Measurements from ENCODE around the gene CTCFL.

CTCFL gene, protein sequence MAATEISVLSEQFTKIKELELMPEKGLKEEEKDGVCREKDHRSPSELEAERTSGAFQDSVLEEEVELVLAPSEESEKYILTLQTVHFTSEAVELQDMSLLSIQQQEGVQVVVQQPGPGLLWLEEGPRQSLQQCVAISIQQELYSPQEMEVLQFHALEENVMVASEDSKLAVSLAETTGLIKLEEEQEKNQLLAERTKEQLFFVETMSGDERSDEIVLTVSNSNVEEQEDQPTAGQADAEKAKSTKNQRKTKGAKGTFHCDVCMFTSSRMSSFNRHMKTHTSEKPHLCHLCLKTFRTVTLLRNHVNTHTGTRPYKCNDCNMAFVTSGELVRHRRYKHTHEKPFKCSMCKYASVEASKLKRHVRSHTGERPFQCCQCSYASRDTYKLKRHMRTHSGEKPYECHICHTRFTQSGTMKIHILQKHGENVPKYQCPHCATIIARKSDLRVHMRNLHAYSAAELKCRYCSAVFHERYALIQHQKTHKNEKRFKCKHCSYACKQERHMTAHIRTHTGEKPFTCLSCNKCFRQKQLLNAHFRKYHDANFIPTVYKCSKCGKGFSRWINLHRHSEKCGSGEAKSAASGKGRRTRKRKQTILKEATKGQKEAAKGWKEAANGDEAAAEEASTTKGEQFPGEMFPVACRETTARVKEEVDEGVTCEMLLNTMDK

DNA sequence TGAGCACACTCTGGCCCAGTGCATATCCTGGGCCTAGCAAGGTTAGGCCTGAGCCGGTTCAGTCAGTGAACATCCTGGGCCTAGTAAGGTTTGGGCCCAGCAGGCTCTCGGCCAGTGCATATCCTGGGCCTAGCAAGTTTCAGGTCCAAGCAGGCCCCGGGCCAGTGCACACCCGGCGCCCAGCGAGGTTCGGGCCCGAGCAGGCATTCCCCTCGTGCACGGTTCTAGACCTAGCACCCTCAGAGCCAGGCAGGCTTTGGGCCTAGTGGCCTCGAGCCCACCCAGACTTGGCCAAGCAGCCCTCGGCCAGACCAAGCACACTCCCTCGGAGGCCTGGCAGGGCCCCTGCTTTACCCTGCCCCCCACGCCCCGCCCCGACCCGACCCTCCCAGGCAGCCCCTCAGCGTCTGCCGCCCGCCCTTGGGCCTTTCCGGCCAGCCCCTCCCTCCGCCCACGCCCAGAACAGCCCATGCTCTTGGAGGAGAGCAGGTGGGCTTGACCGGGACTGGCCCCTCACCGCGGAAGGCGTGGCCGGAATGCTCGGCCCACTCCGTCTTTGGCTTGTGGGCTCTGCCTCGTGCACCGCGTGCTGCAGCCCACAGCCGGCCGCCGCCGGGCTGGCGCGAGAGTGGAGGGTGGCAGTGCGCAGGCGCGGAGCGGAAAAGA is at the start of gene CTCFL:
TSS of gene CTCFL (minus strand) at position 630 of the 666 bp plus-strand sequence. CDS start 935 bp downstream, outside the sequence.
- DNase-seq = no peak

DNA sequence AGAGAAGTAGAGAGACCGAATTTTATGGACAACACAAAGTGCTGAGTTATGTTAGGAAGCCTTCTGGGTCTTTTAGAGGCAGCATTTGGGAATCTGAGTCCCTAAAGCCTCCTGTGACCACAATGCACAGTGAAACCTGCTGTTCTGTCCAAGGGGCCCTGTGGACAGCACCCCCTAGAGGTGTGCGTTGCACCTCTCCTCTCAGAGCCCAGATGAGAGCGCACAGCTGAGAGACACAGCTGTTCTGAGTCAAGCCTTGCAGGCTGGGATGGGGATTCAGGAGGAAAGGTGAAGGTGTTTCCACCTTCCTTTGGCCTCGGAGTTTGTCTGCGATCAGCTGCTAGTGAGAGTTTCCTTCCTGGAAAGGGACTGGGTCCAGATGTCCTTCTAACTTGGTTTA is 49.0 kb upstream of the CTCFL start:
- DNase-seq = no peak

DNA sequence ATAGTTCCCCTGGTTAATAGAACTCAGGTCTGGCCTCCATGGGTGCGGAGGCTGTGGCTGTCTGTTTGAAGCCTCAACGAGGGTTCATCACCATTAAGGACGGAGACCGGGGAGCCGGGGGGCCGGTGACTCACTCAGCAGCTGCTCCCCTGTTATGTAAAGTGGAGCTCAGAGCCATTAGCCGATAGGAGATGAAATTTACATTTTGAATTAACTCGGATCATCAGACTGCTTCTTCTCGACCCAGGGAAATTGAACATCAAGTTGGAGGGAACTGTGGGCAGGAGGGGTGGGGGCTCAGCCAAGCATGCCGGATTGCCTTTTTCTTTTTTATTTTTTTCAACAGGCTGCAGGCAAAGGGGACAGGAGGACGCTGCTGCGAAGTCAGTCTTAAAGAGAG is 48.3 kb upstream of the CTCFL start:
- no peak for DNase-seq

DNA sequence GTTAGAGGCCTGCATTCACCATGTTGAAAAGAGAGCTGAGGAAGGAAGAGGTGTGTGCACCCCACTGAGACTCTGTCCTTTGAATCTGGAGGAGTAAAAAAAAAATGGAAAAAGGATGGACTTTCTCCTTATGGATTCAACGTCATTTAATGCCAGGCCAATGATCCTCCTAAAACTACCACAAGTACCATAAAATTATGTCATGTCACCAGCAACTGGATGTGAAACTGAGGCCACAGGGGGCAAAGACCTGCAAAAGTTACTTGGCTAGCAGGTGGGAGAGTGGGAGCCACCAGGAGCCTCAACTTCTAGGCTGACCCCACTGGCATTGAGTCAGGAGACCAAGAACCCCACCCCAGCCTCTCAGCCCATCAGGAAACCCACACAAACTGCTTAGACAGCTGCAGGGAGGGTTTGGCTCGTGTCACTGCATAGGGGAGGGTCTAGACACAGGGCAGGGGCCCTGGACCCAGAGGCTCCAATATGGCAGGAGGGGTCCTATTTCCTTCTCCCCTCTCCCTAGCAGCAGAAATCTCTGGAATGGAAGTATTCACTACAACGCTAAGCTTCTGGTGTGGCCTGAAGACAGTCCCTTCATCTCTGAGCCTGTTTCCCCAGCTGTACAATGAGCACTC is 47.0 kb upstream of the CTCFL start:
- no peak for DNase-seq

DNA sequence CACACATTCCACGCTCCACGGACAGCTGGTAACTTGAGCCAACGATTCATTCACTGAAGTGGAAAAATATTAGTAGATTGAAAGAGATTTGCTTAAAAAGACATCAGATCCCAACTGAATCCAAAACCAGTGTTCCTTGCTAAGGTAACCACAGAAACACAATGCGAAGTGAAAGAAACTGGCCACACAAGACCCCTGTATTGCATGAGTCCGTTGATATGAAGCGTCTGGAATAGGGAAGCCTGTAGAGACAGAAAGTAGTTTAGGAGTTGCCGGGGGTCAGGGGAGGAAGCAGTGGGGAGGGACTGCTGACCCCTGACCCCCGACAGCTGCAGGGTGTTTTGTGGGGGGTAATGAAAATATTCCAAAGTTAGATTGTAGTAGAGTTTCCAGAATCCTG is 46.0 kb upstream of the CTCFL start:
- no peak for DNase-seq

DNA sequence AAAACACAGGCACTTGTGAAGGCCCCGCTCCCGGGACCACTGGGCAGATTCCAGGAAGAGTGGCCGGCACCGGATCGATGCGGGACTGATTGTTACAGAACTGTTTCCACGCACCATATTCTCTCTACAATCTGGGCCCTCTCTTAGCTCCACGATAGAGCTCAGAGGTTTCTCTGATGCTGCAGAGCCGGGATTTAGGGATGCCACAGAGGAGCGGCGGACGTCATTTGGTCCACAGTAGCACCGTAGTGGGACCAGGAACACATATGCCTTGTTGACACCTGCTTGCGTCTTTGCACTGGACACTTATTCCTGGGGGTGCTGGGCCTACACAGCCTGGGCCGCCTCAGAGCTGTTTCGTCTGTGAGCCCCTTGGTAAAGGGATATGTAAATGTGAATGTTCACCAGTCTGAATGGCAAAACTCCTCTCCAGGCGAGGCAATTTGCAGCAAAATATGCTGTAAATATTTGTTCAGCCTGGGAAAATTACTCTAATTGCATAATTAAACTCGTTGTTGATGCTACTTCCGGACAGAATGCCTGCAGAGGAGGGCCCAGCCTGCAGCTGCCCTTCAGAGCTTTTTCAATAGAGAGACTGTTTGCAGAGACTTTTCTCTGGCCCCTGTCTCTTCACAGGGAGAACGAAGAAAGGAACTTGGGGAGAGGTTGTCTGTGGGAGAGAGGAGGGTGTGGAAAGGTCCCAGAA is 45.4 kb upstream of the CTCFL start:
- no peak for DNase-seq

DNA sequence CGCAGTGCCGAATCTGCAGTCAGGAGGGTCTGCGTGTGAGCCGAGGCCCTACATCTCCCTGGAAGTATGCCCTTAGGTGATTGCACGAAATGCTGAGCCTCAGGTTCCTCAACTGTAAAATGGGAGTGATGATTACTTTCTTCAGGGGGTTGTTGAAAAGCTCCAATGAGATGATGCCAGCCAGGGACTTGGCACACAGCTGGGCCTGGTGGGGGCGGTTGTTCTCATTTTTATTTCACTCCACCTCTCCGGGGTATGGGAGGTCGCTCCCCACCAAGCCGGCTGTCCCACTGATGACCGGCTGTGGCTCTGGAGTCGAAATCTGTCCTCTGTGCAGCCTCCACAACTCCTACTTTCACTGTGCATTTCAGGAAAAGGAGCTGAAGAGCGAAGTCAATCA is 44.0 kb upstream of the CTCFL start:
- no peak for DNase-seq

DNA sequence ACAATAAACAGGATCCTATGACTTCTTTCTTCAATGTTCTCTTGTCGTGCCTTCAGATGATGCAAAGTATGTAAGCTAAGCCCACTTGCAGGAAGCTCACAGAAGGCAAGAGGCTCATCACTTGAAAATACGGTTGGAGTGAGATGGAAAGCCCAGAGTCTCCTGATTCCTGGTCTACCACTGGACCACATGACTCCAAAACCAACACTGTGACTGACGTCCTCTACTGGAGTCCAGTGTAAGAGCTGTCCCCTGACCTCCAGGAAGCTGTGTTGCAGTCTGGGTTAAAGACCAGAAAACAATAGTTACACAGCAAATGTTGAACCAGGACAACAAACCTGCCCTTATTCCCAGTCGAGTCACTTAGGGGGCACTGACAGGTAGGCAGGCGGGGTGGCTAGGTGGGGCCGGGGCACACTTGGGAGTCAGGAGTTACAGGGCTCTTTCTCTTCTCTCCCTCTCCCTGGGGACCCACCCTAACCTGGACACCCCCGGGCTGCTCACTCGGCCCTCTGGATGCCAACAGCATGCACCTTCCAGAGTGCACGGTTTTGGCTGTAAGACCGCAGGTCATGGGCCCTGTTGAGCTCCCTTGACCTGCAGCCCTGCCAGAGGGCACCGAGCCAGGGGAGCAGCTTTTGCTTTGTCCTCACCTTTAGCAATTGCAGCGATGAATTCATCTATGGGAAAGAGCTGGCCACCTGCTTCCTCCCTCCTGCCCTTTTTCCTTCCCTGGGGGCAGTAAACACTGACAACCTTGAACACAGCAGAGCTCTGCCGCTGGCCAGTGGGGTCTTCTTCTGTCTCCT is 43.4 kb upstream of the CTCFL start:
- no peak for DNase-seq

DNA sequence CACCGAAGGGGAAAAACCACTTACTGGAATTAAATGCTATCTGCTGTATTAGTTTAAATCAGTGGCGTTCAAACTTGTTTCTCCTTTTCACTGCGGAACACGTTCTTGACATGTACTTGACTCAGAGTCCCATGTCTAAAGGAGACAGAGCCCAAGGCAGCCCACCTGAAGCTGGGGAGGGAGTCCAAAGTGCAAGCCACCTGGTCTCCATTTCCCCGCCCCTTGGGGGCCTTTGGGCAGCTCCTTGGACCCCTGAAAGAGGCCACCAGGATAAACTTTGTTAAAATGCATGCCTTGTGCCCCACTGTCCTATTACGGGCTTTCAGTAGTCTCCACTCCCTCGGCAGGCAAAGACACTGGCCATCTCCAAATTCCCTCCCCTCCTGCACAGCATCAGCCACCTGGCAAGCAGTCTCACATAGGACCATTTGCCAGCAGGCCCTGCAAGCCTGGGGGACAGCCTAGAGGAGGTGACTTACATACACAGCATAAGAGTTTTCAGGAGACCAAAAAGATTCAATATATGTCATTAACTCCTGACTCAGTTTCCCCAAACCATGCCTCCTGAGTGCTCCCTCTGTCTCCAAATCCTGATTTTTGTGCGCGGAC is 42.6 kb upstream of the CTCFL start:
- no peak for DNase-seq

DNA sequence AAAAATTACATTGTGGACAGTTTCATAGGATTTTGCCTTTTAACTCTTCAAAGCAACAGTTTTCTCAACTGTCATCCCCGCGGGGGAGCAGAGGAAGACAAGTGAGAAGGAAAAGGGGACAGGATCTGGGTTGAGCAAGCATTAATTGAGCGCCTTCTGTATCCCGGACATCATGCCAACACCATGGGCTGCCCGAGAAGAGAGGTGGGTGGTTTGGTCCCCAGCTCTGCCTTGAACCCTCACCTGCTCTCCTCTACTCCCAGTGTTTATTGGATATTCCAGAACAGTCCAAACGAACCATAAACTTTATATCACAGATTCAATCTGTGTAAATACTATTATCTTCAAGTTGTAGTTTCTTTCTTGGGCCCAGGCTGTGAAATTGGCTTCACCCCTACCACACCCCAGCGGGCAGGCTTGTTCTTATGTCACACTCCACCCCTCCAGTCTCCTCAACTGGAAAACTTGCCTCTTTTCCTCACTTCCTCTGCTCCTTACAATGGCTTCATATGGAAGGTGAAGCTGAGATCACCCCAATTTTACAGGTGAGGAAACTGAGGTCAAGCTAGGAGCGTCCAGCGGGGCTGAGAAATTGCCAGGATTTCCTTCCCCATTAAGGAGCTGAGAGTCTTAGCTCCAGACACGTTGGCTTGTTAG is 42.0 kb upstream of the CTCFL start:
- DNase-seq = no peak

DNA sequence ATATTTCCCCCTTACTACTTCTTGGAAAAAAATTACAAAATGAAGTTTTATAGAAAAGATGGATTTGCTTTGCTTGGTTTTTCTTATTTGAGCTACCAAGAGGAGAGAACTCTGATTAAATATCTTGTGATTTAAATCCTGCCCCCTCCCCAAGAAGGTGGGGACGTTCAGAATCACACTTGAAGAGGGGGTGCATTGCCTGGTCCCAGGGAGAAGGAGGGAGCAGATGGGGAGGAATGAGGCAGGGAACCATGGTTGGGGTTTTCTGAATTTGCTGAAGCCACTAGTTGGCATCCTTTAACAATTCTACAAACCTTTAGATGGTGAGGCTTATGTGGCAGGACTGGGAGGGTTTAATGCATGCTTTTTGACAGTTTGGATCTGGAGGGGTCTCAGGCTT is 41.5 kb upstream of the CTCFL start:
- no peak for DNase-seq

DNA sequence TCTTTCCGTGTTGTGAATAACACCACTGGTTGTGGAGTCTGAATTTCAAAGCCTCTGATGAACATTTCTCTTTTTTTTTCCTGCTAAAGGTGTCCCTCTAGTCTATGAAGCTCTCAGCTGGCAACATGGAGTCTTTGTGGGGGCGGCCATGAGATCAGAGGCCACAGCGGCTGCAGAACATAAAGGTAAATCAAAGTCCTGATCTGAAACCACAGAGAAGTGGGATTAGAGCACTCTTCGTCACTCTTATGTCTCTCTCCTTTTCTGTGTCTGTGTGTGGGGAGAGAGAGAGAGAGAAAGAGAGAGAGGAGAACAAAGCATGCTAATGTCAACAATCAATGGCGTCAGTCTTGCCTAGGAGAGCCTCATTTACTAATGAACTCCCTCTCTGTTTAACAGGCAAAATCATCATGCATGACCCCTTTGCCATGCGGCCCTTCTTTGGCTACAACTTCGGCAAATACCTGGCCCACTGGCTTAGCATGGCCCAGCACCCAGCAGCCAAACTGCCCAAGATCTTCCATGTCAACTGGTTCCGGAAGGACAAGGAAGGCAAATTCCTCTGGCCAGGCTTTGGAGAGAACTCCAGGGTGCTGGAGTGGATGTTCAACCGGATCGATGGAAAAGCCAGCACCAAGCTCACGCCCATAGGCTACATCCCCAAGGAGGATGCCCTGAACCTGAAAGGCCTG is 40.2 kb upstream of the CTCFL start:
- no peak for DNase-seq

DNA sequence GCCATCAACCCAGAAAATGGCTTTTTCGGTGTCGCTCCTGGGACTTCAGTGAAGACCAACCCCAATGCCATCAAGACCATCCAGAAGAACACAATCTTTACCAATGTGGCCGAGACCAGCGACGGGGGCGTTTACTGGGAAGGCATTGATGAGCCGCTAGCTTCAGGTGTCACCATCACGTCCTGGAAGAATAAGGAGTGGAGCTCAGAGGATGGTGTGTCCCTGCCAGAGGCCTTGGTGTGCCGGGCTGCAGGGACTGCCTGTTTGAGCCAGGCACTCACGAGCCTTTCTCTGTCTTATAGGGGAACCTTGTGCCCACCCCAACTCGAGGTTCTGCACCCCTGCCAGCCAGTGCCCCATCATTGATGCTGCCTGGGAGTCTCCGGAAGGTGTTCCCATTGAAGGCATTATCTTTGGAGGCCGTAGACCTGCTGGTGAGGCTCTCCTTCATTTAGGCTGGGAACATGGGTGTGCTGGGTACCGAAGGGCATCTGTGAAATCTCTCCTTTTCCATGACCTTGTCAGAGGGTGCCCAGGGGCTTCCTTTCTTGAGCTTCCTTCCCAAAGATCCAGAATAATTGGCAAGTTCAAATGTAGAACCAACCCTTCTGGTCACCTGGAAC is 39.4 kb upstream of the CTCFL start:
- no peak for DNase-seq

DNA sequence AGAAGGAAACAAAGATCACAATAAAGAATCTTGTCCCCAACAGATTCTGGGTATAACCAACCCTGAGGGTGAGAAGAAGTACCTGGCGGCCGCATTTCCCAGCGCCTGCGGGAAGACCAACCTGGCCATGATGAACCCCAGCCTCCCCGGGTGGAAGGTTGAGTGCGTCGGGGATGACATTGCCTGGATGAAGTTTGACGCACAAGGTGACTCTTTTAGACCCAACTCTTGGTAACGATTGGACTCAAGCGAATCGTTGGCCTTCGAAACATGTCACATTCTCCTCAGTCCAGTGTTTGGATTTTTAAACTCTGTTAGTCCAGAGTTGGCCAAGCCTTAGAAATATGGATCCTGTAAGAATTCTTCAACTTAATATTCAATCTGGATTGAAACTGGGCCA is 38.6 kb upstream of the CTCFL start:
- no peak for DNase-seq

DNA sequence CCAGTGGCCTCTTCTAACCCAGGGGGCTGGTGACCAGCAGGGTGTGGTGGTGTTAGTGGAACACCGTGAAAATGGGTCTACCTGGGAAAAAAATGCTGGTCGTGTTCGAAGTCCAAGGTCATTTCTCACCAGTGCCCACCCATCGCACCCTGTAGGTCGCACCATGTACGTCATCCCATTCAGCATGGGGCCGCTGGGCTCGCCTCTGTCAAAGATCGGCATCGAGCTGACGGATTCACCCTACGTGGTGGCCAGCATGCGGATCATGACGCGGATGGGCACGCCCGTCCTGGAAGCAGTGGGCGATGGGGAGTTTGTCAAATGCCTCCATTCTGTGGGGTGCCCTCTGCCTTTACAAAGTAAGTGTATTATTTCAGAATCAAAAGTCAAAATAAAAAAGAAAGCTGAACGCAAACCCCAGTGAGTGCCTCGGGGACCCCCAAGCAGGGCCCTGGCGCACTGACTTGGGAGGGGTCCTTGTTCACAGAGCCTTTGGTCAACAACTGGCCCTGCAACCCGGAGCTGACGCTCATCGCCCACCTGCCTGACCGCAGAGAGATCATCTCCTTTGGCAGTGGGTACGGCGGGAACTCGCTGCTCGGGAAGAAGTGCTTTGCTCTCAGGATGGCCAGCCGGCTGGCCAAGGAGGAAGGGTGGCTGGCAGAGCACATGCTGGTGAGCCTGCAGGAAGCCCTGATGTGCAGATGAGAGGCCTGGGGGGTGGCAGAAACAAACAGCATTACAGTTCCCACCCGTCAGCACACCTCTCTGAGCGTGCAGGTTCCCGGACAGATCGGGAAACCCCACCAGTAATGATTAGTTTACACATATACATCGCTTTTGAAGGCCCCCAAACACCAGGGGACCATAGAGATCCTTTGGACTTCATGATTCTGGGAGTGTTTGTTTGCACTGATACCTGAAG is 37.9 kb upstream of the CTCFL start:
- no peak for DNase-seq

DNA sequence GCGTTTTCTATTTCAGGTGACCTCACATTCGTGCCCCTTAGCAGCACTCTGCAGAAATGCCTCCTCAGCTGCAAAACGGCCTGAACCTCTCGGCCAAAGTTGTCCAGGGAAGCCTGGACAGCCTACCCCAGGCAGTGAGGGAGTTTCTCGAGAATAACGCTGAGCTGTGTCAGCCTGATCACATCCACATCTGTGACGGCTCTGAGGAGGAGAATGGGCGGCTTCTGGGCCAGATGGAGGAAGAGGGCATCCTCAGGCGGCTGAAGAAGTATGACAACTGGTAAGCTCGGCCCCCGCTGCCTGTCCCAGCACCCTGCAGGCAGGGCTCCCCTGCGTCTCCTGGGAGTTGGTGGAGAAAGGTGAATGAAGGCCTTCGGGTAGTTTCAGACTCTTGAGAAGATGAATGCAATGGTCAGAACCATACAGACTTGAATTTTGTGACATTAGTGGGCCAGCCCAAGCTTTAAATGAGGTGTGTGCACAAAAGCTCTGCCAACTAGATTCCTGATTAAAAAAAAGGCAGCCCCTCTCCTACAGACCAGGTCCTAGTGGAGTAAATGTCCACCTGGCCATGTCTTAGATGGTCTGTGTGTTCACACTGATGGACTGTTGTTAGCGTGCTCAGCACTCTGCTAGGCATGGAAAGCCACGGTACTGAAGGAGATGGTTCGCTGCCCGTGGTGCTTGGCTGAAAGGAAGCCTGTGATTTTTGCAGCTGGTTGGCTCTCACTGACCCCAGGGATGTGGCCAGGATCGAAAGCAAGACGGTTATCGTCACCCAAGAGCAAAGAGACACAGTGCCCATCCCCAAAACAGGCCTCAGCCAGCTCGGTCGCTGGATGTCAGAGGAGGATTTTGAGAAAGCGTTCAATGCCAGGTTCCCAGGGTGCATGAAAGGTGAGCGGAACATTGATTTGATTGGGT is 36.7 kb upstream of the CTCFL start:
- no peak for DNase-seq

DNA sequence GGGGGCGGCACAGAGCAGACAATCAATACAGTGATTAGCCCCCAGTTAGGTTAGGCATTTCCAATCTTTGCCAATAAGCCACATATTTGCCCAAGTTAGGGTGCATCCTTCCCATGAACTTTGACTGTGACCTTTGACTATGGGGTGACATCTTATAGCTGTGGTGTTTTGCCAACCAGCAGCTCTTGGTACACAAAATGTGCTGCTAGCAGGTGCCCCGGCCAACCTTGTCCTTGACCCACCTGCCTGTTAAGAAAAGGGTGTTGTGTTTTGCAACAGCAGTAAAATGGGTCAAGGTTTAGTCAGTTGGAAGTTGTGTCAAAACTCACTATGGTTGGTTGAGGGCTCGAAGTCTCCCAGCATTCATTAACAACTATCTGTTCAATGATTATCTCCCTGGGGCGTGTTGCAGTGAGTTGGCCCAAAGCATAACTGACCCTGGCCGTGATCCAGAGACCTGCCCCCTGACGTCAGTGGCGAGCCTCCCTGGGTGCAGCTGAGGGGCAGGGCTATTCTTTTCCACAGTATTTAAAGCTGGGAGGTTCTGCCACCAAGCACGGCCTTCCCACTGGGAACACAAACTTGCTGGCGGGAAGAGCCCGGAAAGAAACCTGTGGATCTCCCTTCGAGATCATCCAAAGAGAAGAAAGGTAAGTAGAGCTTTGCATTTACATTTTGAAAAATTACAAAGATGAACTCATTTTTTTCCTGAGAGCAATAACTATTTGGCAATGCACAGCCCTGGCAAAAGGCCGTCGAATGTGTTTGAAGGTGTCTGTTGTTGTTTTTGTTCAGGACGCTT is 35.8 kb upstream of the CTCFL start, which contains the start of gene PCK1:
TSS of gene PCK1 (plus strand) at position 557 of the 802 bp plus-strand sequence. CDS start 302 bp downstream, outside the sequence.
- no peak for DNase-seq
